Measurements from ENCODE around the gene TRIM23.

GRCh38 chr5:65646938-65647337, 22.8 kb upstream of the TRIM23 start:
- TF ChIP-seq CTCF (IDR thresholded peaks at IDR 0.05) (no peak), POLR2A (IDR thresholded peaks at IDR 0.05) (no peak)

Data from transverse colon (tissue), 3 donors.